ENCODE results near the gene LRPPRC. TPM values are rescaled to one million over a fixed set of nuclear protein-coding genes. Genes with fewer than 3 reads are reported as not detected.

LRPPRC gene
- total and polyA plus RNA-seq, 10 of the 15 experiments (the other 5 are each of a cell fraction or from before 2014, with no cell fraction given) = 34.1 to 152 (median 97.0) TPM

DNA sequence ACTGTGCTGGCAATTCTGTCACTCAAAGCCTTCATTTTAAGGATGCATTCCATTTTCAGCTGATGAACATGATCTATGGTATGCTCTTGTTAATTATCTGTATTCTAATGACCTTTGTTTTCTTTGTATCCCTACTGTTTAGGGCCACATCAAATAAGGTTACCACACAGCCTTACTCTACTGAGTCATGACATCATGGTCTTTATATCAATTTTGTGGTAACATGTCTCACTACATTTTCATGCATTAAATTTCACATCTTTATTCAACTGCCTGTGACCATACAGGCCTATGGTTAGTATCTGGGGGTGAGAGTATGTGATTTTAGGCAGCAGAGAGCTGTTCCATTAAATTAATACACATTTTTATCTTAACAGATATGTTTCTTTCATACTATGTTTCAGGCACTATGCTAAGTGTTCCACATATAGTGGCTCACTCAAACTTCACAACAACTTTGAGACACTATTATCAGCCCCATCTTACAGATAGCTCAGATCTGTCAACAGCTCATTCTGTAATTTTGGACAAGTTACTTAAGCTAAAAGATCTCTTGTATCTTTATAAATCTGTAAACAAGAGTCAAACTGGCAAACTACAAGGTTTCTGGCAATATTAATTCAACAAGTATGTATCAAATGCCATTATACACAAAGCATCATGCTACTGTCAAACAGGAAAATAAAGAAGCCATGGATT lies 18.0 kb downstream of the LRPPRC start:
- H3K4me1 ChIP-seq (ENCODE audit: control insufficient read depth, insufficient read depth, low read length) = no peaks in the 10 kb centered on the region
- H3K9me3 ChIP-seq (replicated peaks; ENCODE audit: control insufficient read depth, insufficient read depth, low read length) = no peaks in the 10 kb centered on the region
- in situ Hi-C loops (cut with MboI) = no loop called here
- ChIA-PET POLR2A (no interaction called here), CTCF (no interaction called here), SMC1A (ENCODE audit: uncharacterized antibody, unreplicated experiment) (no interaction called here), RAD21 (ENCODE audit: unreplicated experiment) (no interaction called here)
- H2AFZ ChIP-seq (ENCODE audit: control insufficient read depth, low read depth, low read length) = no peak overlapping the region
- BruUV-seq (replicated peaks) = no TSS peak
- no peak overlapping the region for H3K4me3 ChIP-seq
- H3K4me2 ChIP-seq (ENCODE audit: control insufficient read depth, insufficient read depth) = no peak overlapping the region
- no peak for DNase-seq (ENCODE audit: low read depth, low spot score)
- peaks cover 3 to 34% of the 10 kb centered on the region in 2 experiments; a peak in 3 of 4 replicates for H3K36me3 ChIP-seq (ENCODE audit: control insufficient read depth in 2 of 2, insufficient read depth in 2 of 2, low read length in 1 of 2)
- no peaks in the 10 kb centered on the region for H3K27me3 ChIP-seq (replicated peaks in 1 of 2; ENCODE audit: control insufficient read depth in 2 of 2, insufficient read depth in 2 of 2, low read length in 1 of 2)
- intact Hi-C loops (cut with micrococcal nuclease; ENCODE audit: unreplicated experiment) = loop anchor here (5.0 kb wide), 1 partner anchor 36 kb away; no protein-coding TSS in a partner anchor
- no peak overlapping the region for H3K9ac ChIP-seq (ENCODE audit: control insufficient read depth, insufficient read depth, low read length)
- FAIRE-seq = no peak
- no peak for ATAC-seq
- no peak overlapping the region for H3K27ac ChIP-seq (ENCODE audit: control insufficient read depth, insufficient read depth)
- no peak for TF ChIP-seq NRF1 (conservative IDR thresholded peaks at IDR 0.05; ENCODE audit: low read depth, low read length)
- TF ChIP-seq SP1 (IDR thresholded peaks at IDR 0.05; ENCODE audit: low read depth, low read length) = no peak
- TF ChIP-seq, protein P1, sequence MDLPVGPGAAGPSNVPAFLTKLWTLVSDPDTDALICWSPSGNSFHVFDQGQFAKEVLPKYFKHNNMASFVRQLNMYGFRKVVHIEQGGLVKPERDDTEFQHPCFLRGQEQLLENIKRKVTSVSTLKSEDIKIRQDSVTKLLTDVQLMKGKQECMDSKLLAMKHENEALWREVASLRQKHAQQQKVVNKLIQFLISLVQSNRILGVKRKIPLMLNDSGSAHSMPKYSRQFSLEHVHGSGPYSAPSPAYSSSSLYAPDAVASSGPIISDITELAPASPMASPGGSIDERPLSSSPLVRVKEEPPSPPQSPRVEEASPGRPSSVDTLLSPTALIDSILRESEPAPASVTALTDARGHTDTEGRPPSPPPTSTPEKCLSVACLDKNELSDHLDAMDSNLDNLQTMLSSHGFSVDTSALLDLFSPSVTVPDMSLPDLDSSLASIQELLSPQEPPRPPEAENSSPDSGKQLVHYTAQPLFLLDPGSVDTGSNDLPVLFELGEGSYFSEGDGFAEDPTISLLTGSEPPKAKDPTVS (IDR thresholded peaks at IDR 0.05; ENCODE audit: low read depth, low read length) = no peak
- no peak for TF ChIP-seq SREBF2 (IDR thresholded peaks at IDR 0.05; ENCODE audit: low read length)
- no peak for TF ChIP-seq ZNF384 (IDR thresholded peaks at IDR 0.05; ENCODE audit: borderline replicate concordance, low read depth, low read length)
- TF ChIP-seq ZBED1 (IDR thresholded peaks at IDR 0.05; ENCODE audit: borderline replicate concordance) = no peak
- no peak for TF ChIP-seq MXI1 (IDR thresholded peaks at IDR 0.05; ENCODE audit: low read depth, low read length)
- no peak for TF ChIP-seq CBFB (IDR thresholded peaks at IDR 0.05; ENCODE audit: low read depth)
- no peak for TF ChIP-seq SMARCA5 (IDR thresholded peaks at IDR 0.05)
- no peak for TF ChIP-seq BMI1 (IDR thresholded peaks at IDR 0.05; ENCODE audit: borderline replicate concordance)
- TF ChIP-seq SPI1 (IDR thresholded peaks at IDR 0.05; ENCODE audit: borderline replicate concordance, insufficient read depth, low read depth, low read length) = no peak
- TF ChIP-seq, protein P2, sequence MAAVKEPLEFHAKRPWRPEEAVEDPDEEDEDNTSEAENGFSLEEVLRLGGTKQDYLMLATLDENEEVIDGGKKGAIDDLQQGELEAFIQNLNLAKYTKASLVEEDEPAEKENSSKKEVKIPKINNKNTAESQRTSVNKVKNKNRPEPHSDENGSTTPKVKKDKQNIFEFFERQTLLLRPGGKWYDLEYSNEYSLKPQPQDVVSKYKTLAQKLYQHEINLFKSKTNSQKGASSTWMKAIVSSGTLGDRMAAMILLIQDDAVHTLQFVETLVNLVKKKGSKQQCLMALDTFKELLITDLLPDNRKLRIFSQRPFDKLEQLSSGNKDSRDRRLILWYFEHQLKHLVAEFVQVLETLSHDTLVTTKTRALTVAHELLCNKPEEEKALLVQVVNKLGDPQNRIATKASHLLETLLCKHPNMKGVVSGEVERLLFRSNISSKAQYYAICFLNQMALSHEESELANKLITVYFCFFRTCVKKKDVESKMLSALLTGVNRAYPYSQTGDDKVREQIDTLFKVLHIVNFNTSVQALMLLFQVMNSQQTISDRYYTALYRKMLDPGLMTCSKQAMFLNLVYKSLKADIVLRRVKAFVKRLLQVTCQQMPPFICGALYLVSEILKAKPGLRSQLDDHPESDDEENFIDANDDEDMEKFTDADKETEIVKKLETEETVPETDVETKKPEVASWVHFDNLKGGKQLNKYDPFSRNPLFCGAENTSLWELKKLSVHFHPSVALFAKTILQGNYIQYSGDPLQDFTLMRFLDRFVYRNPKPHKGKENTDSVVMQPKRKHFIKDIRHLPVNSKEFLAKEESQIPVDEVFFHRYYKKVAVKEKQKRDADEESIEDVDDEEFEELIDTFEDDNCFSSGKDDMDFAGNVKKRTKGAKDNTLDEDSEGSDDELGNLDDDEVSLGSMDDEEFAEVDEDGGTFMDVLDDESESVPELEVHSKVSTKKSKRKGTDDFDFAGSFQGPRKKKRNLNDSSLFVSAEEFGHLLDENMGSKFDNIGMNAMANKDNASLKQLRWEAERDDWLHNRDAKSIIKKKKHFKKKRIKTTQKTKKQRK (IDR thresholded peaks at IDR 0.05; ENCODE audit: low read depth, low read length) = no peak
- TF ChIP-seq CREB1 (IDR thresholded peaks at IDR 0.05; ENCODE audit: low read depth) = no peak
- no peak for TF ChIP-seq NFIC (IDR thresholded peaks at IDR 0.05; ENCODE audit: low read depth, low read length)
- H4K20me1 ChIP-seq (ENCODE audit: control insufficient read depth, insufficient read depth) = no peaks in the 10 kb centered on the region
- no peaks in the 10 kb centered on the region; the same call in none of the 2 replicates for H3K79me2 ChIP-seq (ENCODE audit: control insufficient read depth, insufficient read depth, low read length)
